Tongue (tissue), 2 donors: Measurements from ENCODE around the gene HYCC1. TPM values are rescaled to one million over a fixed set of nuclear protein-coding genes. Genes with fewer than 3 reads are reported as not detected.

ENCODE experiments used
- DNase-seq: peaks from one replicate; pipeline ENCODE4 v3.0.0-alpha.2; 2015
- total RNA-seq: library from RNA; depleted of rRNA; stranded (reverse); fragments of >200 nt; gene quantifications from one replicate; pipeline ENCODE4 v1.2.3, GENCODE V29; 2014

The HYCC1 gene
- total RNA-seq, 1 donor from 2014 or later = 40.4 TPM

GRCh38 chr7:23016345-23017253 is 2.7 kb upstream of the HYCC1 start:
- no peak for DNase-seq

DNA sequence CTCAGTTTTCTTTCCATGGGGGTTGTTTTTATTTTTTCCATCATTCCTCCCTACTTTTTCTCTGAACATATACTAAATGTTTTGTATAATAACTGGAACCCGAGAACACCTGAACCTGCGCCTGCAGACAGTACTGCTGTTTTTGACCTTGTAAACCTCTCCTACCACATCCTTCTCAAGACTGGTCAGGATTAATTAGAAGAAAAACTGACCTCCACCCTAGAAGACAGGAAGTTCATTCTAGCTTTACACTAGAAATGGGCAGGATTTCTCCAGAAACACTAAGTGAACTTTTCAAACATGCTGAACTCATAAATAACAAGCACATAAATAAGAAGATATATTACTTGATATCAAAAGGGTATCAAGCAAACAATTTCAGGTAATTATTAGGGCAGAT is 751 bp upstream of the HYCC1 start:
- DNase-seq = no peak

DNA sequence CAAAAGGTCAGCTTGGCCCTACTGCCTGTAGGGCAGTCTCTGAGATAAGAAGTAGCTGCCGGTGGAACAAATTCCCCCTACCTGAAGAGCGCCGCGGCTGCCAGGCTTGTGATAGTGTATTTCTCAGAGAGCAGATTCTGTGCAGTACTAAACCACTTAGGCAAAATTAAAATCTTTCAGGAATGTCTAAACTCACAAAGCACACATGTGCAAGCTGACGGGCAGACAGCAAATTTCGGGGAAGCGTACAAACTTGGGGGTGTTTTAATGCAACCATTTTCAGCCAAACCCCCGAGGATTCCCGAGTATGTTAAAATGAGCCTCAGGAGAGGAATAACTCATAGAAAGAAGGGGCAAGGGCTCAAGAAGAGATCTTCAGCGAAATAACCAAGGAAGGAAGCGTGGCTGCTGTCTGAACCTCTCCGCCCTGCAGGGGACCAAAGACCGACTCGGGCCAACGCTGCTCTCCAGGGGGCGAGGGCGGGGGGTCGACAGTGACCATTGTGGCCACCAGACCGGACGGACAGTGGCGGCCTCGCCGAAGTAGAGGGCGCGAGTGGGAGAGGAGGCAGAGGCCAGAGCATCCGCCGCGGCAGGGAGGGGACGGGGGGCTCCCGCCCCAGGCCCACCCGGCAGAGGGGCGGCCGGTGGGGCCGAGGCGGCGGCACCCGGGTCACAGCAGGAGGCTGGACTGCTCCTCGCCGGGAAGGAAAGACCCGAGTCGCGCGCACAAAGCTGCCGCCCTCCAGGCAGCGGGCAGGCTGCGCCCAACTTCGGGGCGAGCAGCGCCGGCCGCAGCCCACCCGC is 819 bp downstream of the HYCC1 start:
- DNase-seq = peak; percentile 22

- DNase-seq = no peak
Measured at GRCh38 chr7:23012186-23012585, 1.7 kb downstream of the HYCC1 start.

GRCh38 chr7:23011222-23011924 is 2.6 kb downstream of the HYCC1 start:
- no peak for DNase-seq

DNA sequence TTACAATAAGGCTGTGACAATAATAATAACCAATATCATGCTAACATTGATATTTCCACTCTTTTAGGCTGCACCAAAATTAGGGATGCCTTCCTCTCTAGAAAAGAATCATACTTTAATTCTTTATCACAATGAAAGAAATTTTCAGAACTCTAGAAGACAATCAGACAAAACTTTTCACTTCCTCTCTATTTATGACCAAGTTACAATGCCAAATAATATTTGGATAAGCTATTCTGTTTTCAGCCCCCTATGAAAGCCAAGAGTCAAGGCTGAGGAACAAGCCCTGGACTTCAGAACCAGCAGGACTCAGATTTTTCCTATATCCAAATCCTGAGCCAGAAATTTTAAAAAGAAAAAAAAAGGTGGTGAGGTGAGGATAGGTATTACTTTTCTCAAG is 4.6 kb downstream of the HYCC1 start:
- DNase-seq = no peak

- DNase-seq = no peak
Measured at GRCh38 chr7:23004247-23004520, 9.7 kb downstream of the HYCC1 start.

GRCh38 chr7:23003505-23004246 is 10.3 kb downstream of the HYCC1 start:
- no peak for DNase-seq

- DNase-seq = no peak
Measured at GRCh38 chr7:23002698-23003097, 11.2 kb downstream of the HYCC1 start.

DNA sequence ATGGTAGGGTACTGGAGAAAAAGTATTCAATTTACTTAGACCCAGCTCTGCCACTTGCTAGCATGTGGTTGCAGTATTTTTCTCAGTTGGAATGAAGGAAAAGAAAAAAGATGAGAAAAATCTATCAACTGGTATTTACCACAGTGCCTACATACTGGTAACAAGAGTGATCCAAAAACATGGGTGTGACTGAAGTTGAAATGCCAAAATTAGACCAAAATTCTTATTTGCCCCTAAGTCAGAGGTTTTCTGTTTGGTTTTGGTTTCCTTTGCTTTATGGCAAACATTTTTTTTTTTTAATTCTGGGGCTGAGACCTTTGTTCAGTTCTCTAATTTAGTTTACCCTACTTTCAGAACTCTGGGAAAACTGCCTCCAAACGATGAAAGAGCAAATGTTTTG is 12.3 kb downstream of the HYCC1 start:
- no peak for DNase-seq

GRCh38 chr7:23000597-23001360 is 13.2 kb downstream of the HYCC1 start:
- no peak for DNase-seq

DNA sequence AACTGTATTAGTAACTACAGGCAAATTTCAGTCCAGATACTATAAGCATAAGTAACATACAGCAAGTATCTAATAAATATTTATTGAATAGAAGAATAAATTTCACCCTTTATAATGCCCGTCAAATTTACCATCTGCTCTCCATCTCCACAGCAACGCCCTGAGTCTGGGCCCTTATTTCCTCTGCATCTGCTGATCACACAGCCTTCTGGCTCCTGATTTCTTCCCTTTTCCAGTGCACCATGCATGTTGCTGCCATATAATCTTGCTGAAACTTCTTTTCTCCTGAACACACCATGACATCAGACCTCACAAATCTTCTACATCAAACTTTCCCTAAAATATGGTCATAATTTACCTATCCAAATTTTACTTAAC is 15.4 kb downstream of the HYCC1 start:
- DNase-seq = no peak

DNA sequence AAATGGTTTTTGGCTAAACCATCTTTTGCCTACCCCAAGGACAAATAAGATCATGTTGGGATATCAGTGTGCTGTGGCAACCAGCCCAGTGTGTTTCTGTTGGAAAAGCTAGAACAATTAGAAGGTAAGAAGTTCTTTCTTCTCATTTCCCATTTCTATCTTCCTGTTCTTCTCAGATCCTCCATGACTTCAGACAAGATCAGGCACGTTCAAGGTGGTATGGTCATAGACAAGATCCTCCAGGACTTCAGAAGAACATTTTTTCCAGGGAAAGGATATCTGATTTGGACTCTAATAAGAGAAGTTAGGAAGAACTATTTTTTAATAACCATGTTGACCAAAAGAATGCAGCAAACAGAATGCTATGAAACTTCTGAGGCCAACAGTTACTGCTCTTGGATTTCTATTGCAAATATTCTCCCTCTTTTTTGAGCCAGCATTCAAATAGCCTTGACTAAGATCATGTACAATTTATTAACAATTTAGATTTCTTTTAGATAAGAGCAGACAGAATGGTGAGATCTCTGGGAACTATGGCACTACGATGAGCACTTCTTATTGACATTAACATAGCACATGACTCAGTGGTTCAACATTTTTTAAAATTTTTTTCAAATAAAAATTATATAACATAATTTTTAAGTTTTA is 15.9 kb downstream of the HYCC1 start:
- no peak for DNase-seq

GRCh38 chr7:22996470-22996869 is 17.5 kb downstream of the HYCC1 start:
- no peak for DNase-seq

- no peak for DNase-seq
Measured at GRCh38 chr7:22995011-22995410, 18.9 kb downstream of the HYCC1 start.

DNA sequence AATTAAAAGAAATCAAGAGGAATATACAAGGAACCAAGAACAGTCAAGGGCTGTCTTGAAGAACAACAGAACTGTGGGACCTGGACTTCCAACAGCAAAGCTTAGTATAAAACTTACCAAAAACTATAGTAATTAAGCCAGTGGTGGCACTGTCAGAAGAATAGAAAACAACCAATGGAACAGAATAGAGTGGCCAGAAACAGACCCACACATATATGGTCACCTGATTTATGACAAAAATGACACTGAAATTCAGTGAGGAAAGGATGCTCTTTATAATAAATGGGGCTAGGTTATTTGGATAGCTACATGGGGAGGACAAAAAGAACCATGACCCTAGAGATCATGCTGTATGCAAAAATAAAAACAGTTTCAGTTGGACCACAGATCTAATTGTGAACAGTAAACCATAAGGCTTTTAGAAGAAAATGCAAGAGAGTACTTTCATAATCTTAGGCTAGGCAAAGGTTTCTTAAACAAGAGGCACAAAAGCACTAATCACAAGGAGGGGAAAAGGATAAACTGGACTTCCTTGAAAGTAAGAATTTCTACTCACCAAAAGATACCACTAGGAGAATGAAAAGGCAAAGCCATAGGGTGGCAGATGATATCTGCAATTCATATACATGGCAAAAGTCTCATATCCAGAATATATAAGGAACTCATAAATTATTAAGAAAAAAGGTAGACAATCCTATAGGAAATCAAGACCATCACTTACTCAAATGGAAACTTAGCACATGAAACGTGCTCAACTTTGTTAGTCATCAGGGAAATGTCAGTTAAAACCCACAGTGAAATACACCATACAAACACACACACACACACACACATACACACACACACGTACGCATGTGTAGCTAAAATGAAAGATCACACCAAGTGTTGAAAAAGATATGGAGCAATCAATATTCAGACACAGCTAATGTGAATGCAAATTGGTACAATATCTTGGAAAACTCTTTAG is 20.8 kb downstream of the HYCC1 start:
- DNase-seq = no peak

GRCh38 chr7:22990588-22990949 is 23.4 kb downstream of the HYCC1 start:
- DNase-seq = no peak

DNA sequence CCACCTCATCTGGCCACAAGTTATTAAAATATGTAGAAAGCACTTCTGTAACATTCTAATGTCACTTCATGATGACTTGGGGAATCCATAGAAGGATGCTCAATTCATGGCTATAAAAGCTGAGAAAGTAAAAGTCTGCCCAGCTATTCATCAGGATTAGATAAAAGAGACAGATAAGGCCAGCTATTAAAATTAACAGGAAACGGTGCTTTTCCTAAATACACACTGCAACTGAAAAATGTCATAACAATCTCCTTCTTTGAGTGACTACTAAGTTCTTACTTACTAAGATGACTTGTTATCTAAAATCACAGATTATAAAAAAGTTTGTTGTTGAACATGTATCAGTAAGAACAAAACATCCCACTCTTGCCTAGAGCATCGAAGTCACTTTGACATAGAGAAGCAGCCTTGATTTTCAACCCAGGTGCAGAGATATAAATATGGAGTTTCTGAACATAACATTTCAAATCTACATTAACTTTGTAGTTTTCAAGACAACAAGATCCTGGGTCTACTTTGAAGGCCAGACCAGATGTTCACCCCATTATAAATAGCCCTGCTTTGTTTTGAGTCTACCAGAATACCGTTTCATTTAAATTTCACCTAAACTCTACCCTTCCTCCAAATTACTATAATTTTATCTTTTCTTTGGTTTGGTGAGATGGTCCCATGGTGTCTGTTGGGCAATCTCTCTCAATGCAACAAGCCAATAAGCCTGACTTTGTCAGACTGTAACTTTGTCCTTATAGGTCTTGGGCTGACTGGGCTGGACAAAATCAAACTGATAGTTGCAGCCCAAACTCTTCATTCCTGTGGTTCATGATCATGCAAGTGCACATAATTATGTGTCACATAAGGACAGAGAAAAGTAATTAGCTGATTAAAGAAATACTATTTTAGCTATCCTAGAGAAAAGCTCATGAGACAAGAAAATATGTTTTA is 24.0 kb downstream of the HYCC1 start:
- no peak for DNase-seq

DNA sequence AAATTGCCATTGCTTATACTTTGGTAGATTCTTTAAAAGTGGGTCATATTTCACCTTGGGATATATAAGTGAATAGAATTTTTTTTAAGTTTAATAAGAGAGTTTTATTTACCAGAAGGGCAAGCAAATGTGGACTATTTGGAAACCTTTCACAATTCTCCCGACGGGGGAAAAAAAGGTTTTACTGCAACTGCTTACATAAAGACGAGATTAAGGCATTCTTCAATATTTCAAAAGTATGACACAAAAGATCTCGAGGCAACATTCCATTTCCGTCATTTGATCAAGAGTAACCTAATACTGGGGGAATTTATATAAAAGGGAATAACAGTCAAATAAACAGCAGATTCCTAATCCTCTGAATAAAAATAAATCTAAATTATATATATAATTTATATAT is 28.5 kb downstream of the HYCC1 start:
- DNase-seq = no peak
